Right forelimb (tissue), 1 donor: ENCODE data around the gene FSTL4.

Source experiments
- DNase-seq: peaks from one replicate; pipeline ENCODE4 v3.0.0-alpha.2; 2018

FSTL4 gene

GRCh38 chr5:133612249-133612860 lies at the start of gene FSTL4:
Gene FSTL4 (minus strand): TSS chr5:133612541.
- peak; percentile 49 for DNase-seq

- no peak for DNase-seq
Observed at GRCh38 chr5:133661389-133661788, 49.0 kb upstream of the FSTL4 start.

GRCh38 chr5:133658327-133658726 lies 46.0 kb upstream of the FSTL4 start:
- DNase-seq = no peak

- DNase-seq = no peak
Observed at GRCh38 chr5:133657036-133657435, 44.7 kb upstream of the FSTL4 start.

GRCh38 chr5:133655966-133656365 lies 43.6 kb upstream of the FSTL4 start:
- DNase-seq = no peak

- no peak for DNase-seq
Observed at GRCh38 chr5:133653760-133654049, 41.4 kb upstream of the FSTL4 start.

- no peak for DNase-seq
Observed at GRCh38 chr5:133652951-133653759, 40.8 kb upstream of the FSTL4 start.

- no peak for DNase-seq
Observed at GRCh38 chr5:133644000-133644865, 31.9 kb upstream of the FSTL4 start.

- DNase-seq = no peak
Observed at GRCh38 chr5:133643365-133643764, 31.0 kb upstream of the FSTL4 start.

- DNase-seq = no peak
Observed at GRCh38 chr5:133642153-133642722, 29.9 kb upstream of the FSTL4 start.

- DNase-seq = no peak
Observed at GRCh38 chr5:133641683-133642082, 29.3 kb upstream of the FSTL4 start.

GRCh38 chr5:133639850-133640528 lies 27.6 kb upstream of the FSTL4 start:
- no peak for DNase-seq

- DNase-seq = no peak
Observed at GRCh38 chr5:133638436-133638835, 26.1 kb upstream of the FSTL4 start.

GRCh38 chr5:133637206-133637605 lies 24.9 kb upstream of the FSTL4 start:
- no peak for DNase-seq

- no peak for DNase-seq
Observed at GRCh38 chr5:133635051-133635450, 22.7 kb upstream of the FSTL4 start.

- no peak for DNase-seq
Observed at GRCh38 chr5:133627180-133627579, 14.8 kb upstream of the FSTL4 start.

GRCh38 chr5:133624316-133624715 lies 12.0 kb upstream of the FSTL4 start:
- DNase-seq = no peak

GRCh38 chr5:133618141-133618540 lies 5.8 kb upstream of the FSTL4 start:
- no peak for DNase-seq

- DNase-seq = no peak
Observed at GRCh38 chr5:133613743-133614142, 1.4 kb upstream of the FSTL4 start.

GRCh38 chr5:133613184-133613583 lies 843 bp upstream of the FSTL4 start:
- DNase-seq = no peak

GRCh38 chr5:133611357-133612248 lies 738 bp downstream of the FSTL4 start:
- no peak for DNase-seq
